Suprapubic skin (tissue), 4 donors: ENCODE results near the gene AMPH. TPM values are rescaled to one million over a fixed set of nuclear protein-coding genes. Genes with fewer than 3 reads are reported as not detected.
"Not testable (repeated sequence)": the region's sequence is repeated elsewhere in the genome, so short reads cannot be mapped to it uniquely, and the experiment has no call there.

Experiments used
- DNase-seq, 2 donors: peaks; one replicate each; pipeline ENCODE4 v3.0.0-alpha.2; 2019; ENCODE audit warnings: low spot score in 2 of 2
- H3K27ac ChIP-seq: fragments of 200-600 bp; sonication (generic); one replicate; pipeline ENCODE4 v1.5.1; 2019
- H3K27me3 ChIP-seq: fragments of 200-600 bp; sonication (generic); one replicate; pipeline ENCODE4 v1.5.1; 2019
- H3K36me3 ChIP-seq: fragments of 200-600 bp; sonication (generic); one replicate; pipeline ENCODE4 v1.5.1; 2019
- H3K4me1 ChIP-seq: fragments of 200-600 bp; sonication (generic); one replicate; pipeline ENCODE4 v1.5.1; 2019
- H3K4me3 ChIP-seq: fragments of 200-600 bp; sonication (generic); one replicate; pipeline ENCODE4 v1.5.1; 2019; ENCODE audit warnings: mild to moderate bottlenecking
- H3K9me3 ChIP-seq: fragments of 200-600 bp; sonication (generic); one replicate; pipeline ENCODE4 v1.5.1; 2019
- EP300 ChIP-seq: sonication (generic); formaldehyde crosslinking; IDR thresholded peaks from one replicate; pipeline ENCODE4 v1.6.1; 2017; ENCODE audit warnings: antibody characterized with exemption
- POLR2A ChIP-seq, 2 donors: fragments of 450-650 bp; IDR thresholded peaks; one replicate each; pipeline ENCODE4 v1.6.1; 2017; ENCODE audit warnings: antibody characterized with exemption in 2 of 2, mild to moderate bottlenecking in 2 of 2, moderate library complexity in 2 of 2
- POLR2AphosphoS5 ChIP-seq, 3 donors: sonication (generic); formaldehyde crosslinking; IDR thresholded peaks; one replicate each; pipeline ENCODE4 v1.6.1; 2017; ENCODE audit warnings: antibody characterized with exemption in 3 of 3
- WGBS: methylation state at CpG from one replicate; pipeline ENCODE4 v1.1.5; 2018; 5-methylcytosine and 5-hydroxymethylcytosine counted together
- total RNA-seq, 4 donors: library from RNA; depleted of rRNA; stranded (reverse); fragments of >200 nt; gene quantifications; one replicate each; pipeline ENCODE4 v1.1.0, GENCODE V29; 2016
- TF ChIP-seq, protein P1 (sequence below), 2 donors: fragments of 200-600 bp in 1 of 2; fragments of 450-650 bp in 1 of 2; sonication (generic) in 1 of 2; IDR thresholded peaks; one replicate each; pipeline ENCODE4 v1.5.1; 2016 to 2019; ENCODE audit warnings: antibody characterized with exemption in 2 of 2, mild to moderate bottlenecking in 1 of 2, moderate library complexity in 1 of 2

The AMPH gene
- total RNA-seq, 4 donors from 2014 or later = 1.7 to 6.3 (median 2.3) TPM

DNA sequence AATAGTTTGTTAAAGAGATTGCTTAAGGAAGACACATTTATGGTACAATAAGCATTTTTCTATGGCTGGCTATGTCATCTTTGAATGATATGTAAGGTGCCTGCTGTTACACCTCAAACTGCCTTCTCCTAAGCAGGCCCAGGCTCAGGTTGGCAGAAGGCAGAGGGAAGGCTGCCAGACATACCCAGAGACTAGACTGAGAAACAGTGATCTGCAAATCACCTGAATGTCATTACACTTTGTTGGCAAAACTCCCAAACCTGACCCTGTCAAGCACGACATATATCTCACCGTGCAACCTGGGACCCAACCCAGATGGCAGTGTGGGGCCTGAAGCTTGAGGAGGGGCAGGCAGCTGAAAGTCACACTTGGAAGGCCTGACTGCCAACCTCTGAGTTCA is 221.1 kb downstream of the AMPH start:
- no peak for DNase-seq
- WGBS = no CpG with 5 or more reads among the region's 2 CpGs
- TF ChIP-seq EP300 (no peak), POLR2A (IDR thresholded peaks at IDR 0.05) (no peak)
- TF ChIP-seq, protein P1, sequence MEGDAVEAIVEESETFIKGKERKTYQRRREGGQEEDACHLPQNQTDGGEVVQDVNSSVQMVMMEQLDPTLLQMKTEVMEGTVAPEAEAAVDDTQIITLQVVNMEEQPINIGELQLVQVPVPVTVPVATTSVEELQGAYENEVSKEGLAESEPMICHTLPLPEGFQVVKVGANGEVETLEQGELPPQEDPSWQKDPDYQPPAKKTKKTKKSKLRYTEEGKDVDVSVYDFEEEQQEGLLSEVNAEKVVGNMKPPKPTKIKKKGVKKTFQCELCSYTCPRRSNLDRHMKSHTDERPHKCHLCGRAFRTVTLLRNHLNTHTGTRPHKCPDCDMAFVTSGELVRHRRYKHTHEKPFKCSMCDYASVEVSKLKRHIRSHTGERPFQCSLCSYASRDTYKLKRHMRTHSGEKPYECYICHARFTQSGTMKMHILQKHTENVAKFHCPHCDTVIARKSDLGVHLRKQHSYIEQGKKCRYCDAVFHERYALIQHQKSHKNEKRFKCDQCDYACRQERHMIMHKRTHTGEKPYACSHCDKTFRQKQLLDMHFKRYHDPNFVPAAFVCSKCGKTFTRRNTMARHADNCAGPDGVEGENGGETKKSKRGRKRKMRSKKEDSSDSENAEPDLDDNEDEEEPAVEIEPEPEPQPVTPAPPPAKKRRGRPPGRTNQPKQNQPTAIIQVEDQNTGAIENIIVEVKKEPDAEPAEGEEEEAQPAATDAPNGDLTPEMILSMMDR (IDR thresholded peaks at IDR 0.05) = no peak

DNA sequence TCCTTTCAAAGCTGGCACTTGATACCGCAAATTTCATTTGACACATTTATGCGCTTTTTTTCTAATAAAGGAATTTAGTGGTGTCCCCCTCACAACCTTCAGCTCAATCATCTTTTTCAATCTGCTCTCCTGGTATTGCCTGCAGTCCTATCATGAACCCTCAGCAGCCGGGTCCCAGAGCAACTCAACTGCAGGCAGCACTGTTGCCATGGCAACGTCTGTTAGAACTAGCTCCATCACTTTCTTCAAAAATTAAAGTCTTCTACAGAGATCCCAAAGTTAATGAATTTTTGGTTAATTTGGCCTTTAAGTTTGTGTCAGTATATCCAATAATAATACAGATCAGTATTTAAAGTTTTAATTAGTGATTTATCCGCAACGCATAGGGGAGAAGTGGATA is 221.6 kb downstream of the AMPH start:
- no peaks in the 10 kb centered on the region for H3K27me3 ChIP-seq
- TF ChIP-seq POLR2A (IDR thresholded peaks at IDR 0.05) (no peak), POLR2AphosphoS5 (IDR thresholded peaks at IDR 0.05) (no peak), EP300 (no peak)
- TF ChIP-seq, protein P1 (IDR thresholded peaks at IDR 0.05) = no peak
- no peaks in the 10 kb centered on the region for H3K36me3 ChIP-seq
- H3K27ac ChIP-seq = no peak overlapping the region
- no peak overlapping the region for H3K4me3 ChIP-seq
- no peak for DNase-seq
- peaks cover 5% of the 10 kb centered on the region for H3K9me3 ChIP-seq
- 95% methylated on average over 6 of the region's 6 CpGs for WGBS
- no peaks in the 10 kb centered on the region for H3K4me1 ChIP-seq

More for the DNA sequence above, 221.1 kb downstream of the AMPH start:
- no peaks in the 10 kb centered on the region for H3K36me3 ChIP-seq
- no peaks in the 10 kb centered on the region for H3K4me1 ChIP-seq
- no peak overlapping the region for H3K4me3 ChIP-seq
- no peak overlapping the region for H3K27ac ChIP-seq
- peaks cover 4% of the 10 kb centered on the region for H3K9me3 ChIP-seq
- H3K27me3 ChIP-seq = no peaks in the 10 kb centered on the region

DNA sequence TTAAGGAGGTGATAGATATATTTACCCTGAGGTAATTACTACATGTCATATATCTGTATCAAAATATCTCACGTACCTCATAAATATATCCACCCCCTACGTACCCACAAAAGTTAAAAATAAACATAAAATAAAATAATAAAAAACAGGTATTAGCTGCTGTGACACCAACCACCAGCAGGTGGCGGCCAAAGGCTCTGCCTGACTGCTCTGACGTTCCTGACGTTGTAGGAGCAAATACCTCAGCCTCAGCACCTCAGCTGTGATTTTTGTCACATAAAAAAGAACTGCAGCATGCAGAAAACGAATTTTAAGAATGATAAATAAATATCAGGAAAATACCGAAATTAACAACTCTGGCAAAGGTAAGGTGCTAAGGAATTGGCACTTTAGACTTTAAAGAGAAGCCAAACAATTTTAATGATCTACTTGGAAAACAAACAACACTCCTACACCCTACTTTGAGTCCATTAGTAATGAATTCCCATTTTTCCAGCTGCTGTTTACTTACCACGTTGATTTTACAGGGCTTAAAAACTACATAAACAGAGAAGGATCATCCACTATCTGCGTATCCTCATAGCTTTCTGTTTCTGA is 232.3 kb downstream of the AMPH start:
- H3K4me3 ChIP-seq = no peak overlapping the region
- TF ChIP-seq POLR2A (IDR thresholded peaks at IDR 0.05) (no peak), EP300 (no peak)
- TF ChIP-seq, protein P1 (IDR thresholded peaks at IDR 0.05) = peak; percentile 67 to 84
- WGBS = 4% methylated on average over 9 of the region's 9 CpGs
- no peak overlapping the region for H3K27ac ChIP-seq
- H3K36me3 ChIP-seq = no peaks in the 10 kb centered on the region
- H3K27me3 ChIP-seq = no peaks in the 10 kb centered on the region
- no peaks in the 10 kb centered on the region for H3K9me3 ChIP-seq
- no peak for DNase-seq
- no peaks in the 10 kb centered on the region for H3K4me1 ChIP-seq

DNA sequence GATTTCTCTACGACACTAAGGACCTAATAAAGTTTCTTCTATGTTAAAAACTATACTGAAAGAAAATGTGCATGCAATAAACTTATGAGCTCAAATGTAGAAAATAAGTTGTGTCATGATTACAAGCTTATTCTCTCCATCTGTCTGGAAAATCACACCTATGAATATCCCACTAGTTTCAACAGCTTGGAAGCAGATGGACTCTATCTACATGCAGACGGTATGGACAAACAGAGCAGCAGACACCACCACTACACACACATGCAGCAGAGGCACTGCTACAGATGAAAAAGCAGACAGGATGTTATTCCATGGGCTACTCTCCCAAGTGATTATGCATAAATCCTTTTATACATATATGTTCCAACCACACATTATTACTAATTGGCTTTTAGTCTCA is 234.3 kb downstream of the AMPH start:
- no peak for DNase-seq
- no peaks in the 10 kb centered on the region for H3K9me3 ChIP-seq
- no peak for TF ChIP-seq POLR2A (IDR thresholded peaks at IDR 0.05)
- TF ChIP-seq, protein P1 (IDR thresholded peaks at IDR 0.05) = no peak
- no peak for TF ChIP-seq EP300
- TF ChIP-seq POLR2AphosphoS5 (IDR thresholded peaks at IDR 0.05) = no peak
- no peaks in the 10 kb centered on the region for H3K4me1 ChIP-seq
- no peaks in the 10 kb centered on the region for H3K27me3 ChIP-seq
- H3K4me3 ChIP-seq = no peak overlapping the region
- no peak overlapping the region for H3K27ac ChIP-seq
- no peaks in the 10 kb centered on the region for H3K36me3 ChIP-seq
- 86% methylated on average over 2 of the region's 2 CpGs for WGBS

DNA sequence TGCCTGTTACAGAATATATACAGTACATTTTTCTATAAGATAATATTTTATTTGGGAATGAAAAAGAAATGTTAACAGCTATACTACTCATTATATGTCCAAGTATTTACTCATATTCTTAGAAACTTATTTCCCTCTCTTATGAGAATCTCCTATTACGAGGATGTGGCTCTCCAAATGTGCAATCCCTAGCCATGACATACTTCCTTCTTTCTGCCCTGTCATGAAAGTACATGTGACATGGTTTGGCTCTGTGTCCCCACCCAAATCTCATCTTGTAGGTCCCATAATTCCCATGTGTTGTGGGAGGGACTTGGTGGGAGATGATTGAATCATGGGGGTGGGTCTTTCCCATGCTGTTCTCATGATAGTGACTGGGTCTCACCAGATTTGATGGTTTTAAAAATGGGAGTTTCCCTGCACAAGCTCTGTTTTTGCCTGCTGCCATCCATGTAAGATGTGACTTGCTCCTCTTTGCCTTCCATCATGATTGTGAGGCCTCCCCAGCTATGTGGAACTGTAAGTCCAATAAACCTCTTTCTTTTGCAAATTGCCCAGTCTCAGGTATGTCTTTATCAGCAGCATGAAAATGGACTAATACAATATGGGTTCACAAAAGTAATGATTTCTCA is 235.1 kb downstream of the AMPH start:
- not testable (repeated sequence) for DNase-seq, H3K36me3 ChIP-seq, H3K27me3 ChIP-seq, H3K4me1 ChIP-seq, H3K4me3 ChIP-seq, H3K27ac ChIP-seq, H3K9me3 ChIP-seq
- WGBS = 71% methylated on average over 1 of the region's 1 CpG
